OCI-LY3 (cell line): ENCODE data around the gene PIWIL4.
"Not testable (repeated sequence)": the region's sequence is repeated elsewhere in the genome, so short reads cannot be mapped to it uniquely, and the experiment has no call there.

ENCODE experiments used
- H2AFZ ChIP-seq: fragments of 200-600, 300-600 bp; shearing (Covaris generic); 2 replicates; pipeline ENCODE4 v1.6.0; 2014; ENCODE audit warnings: antibody characterized with exemption, low read depth, low read length
- H3K27ac ChIP-seq: fragments of 200-600, 300-600 bp; sonication (generic); 2 replicates; pipeline ENCODE4 v1.5.1; 2014; ENCODE audit warnings: mild to moderate bottlenecking, low read length, moderate library complexity, mixed read lengths
- H3K27me3 ChIP-seq: fragments of 200-600, 300-600 bp; sonication (generic); 2 replicates; pipeline ENCODE4 v1.6.1; 2014; ENCODE audit warnings: low read depth, low read length, mixed read lengths
- H3K36me3 ChIP-seq: fragments of 200-600, 300-600 bp; sonication (generic); replicated peaks from 2 replicates; pipeline ENCODE3; 2014; ENCODE audit warnings: low read depth, low read length, mixed read lengths
- H3K4me1 ChIP-seq: fragments of 300-600, 200-600 bp; sonication (generic); 2 replicates; pipeline ENCODE4 v1.6.1; 2014; ENCODE audit warnings: low read length, mixed read lengths
- H3K4me2 ChIP-seq: fragments of 200-600, 300-600 bp; sonication (generic); 2 replicates; pipeline ENCODE4 v1.6.1; 2014; ENCODE audit warnings: low read length, mixed read lengths
- H3K4me3 ChIP-seq: fragments of 300-600, 200-600 bp; sonication (generic); 2 replicates; pipeline ENCODE4 v1.5.1; 2014; ENCODE audit warnings: antibody characterized with exemption, mild to moderate bottlenecking, low read length, moderate library complexity
- H3K79me2 ChIP-seq: fragments of 300-600, 200-600 bp; shearing (Covaris generic); 2 replicates; pipeline ENCODE4 v1.6.1; 2014; ENCODE audit warnings: mild to moderate bottlenecking, low read length, mixed read lengths
- H3K9ac ChIP-seq: fragments of 300-600, 200-600 bp; shearing (Covaris generic); 2 replicates; pipeline ENCODE4 v1.6.0; 2014; ENCODE audit warnings: mild to moderate bottlenecking, low read length, moderate library complexity
- H3K9me3 ChIP-seq: fragments of 200-600, 300-600 bp; shearing (Covaris generic); 2 replicates; pipeline ENCODE4 v1.6.1; 2014; ENCODE audit warnings: low read length, mixed read lengths; ENCODE audit not compliant: insufficient read depth
- H4K20me1 ChIP-seq: fragments of 200-600, 300-600 bp; sonication (generic); 2 replicates; pipeline ENCODE4 v1.6.1; 2016; ENCODE audit warnings: low read length, mixed read lengths; ENCODE audit not compliant: insufficient read depth
- EZH2phosphoT487 ChIP-seq: fragments of 200-600 bp; shearing (Covaris generic); IDR thresholded peaks from 2 replicates; pipeline ENCODE4 v1.6.1; 2018; ENCODE audit warnings: antibody characterized with exemption, mixed run types, low read depth
- TF ChIP-seq, protein P1 (sequence below): fragments of 200-600, 300-600 bp; sonication (generic); IDR thresholded peaks from 2 replicates; pipeline ENCODE4 v1.5.1; 2014; ENCODE audit warnings: antibody characterized with exemption, low read length, low read depth

PIWIL4 gene

DNA sequence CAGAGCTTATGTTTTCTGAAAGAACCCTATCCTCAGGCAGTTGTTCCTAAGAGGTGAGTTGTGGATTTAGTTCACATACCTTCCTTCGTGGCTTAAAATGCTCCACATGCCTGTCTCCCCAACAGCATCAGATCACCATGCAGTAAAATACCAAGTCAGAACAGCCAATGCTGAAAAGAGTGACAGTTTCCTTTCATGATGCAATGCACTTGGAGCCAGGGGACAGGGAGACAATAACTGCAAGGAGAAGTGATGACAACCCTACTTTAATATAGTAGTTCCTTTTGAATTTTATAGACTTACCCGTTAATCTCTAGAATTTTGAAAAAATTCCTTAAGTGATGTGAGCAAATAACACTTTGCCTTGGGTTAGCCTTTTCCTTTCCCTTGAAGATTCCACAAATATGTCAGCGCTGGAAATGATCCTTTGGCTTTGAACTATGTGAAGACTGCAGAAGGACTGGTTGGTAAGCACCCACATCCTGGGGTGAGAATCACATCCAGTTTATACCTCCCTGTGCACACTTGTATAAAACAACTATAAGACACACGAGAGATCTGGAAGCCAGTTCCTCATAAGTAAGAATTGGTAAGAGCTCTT is 71.2 kb downstream of the PIWIL4 start:
- Histone ChIP-seq H3K36me3 (no peaks in the 10 kb centered on the region), H2AFZ (peak overlapping the region; percentile 99), H3K9ac (no peak overlapping the region; the same call in 1 of the 2 replicates), H3K27ac (no peak overlapping the region), H3K27me3 (no peaks in the 10 kb centered on the region), H3K9me3 (no peaks in the 10 kb centered on the region), H3K4me1 (peaks cover 9% of the 10 kb centered on the region), H3K4me3 (peak overlapping the region; percentile 50), H4K20me1 (no peaks in the 10 kb centered on the region), H3K79me2 (no peaks in the 10 kb centered on the region), H3K4me2 (peak overlapping the region; percentile 74)
- TF ChIP-seq EZH2phosphoT487: no peak
- TF ChIP-seq, protein P1, sequence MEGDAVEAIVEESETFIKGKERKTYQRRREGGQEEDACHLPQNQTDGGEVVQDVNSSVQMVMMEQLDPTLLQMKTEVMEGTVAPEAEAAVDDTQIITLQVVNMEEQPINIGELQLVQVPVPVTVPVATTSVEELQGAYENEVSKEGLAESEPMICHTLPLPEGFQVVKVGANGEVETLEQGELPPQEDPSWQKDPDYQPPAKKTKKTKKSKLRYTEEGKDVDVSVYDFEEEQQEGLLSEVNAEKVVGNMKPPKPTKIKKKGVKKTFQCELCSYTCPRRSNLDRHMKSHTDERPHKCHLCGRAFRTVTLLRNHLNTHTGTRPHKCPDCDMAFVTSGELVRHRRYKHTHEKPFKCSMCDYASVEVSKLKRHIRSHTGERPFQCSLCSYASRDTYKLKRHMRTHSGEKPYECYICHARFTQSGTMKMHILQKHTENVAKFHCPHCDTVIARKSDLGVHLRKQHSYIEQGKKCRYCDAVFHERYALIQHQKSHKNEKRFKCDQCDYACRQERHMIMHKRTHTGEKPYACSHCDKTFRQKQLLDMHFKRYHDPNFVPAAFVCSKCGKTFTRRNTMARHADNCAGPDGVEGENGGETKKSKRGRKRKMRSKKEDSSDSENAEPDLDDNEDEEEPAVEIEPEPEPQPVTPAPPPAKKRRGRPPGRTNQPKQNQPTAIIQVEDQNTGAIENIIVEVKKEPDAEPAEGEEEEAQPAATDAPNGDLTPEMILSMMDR: no peak

DNA sequence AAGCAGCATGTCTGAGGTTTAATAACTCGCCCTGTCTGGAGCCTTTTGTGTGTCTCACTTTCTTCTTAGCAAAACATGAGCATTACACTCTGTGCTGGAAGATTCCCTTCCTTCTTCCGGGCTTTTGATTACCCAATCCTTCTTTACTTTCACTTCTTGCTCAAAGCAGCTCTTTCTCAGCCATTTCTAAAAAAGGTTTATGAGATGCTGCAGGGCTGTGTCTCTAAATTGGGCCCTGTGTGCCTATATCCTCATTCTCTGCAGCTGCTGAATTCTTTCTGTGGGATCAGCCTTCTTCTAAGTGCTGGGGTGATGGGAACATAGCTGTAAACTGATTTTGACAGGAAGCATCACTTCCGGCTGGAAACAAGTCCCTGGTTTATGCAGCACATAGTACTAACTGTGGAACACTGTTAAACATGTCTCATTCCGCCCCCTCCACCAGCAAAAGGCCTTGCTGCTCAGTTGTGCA is 71.8 kb downstream of the PIWIL4 start:
- Histone ChIP-seq H4K20me1 (no peaks in the 10 kb centered on the region), H3K4me1 (peaks cover 9% of the 10 kb centered on the region), H3K79me2 (no peaks in the 10 kb centered on the region), H3K9ac (no peak overlapping the region; the same call in 1 of the 2 replicates), H3K27me3 (no peaks in the 10 kb centered on the region), H3K36me3 (no peaks in the 10 kb centered on the region), H3K4me2 (peak overlapping the region; percentile 74), H3K4me3 (peak overlapping the region; percentile 50), H3K27ac (no peak overlapping the region), H3K9me3 (no peaks in the 10 kb centered on the region), H2AFZ (peak overlapping the region; percentile 99)
- TF ChIP-seq EZH2phosphoT487: no peak
- TF ChIP-seq, protein P1: no peak

DNA sequence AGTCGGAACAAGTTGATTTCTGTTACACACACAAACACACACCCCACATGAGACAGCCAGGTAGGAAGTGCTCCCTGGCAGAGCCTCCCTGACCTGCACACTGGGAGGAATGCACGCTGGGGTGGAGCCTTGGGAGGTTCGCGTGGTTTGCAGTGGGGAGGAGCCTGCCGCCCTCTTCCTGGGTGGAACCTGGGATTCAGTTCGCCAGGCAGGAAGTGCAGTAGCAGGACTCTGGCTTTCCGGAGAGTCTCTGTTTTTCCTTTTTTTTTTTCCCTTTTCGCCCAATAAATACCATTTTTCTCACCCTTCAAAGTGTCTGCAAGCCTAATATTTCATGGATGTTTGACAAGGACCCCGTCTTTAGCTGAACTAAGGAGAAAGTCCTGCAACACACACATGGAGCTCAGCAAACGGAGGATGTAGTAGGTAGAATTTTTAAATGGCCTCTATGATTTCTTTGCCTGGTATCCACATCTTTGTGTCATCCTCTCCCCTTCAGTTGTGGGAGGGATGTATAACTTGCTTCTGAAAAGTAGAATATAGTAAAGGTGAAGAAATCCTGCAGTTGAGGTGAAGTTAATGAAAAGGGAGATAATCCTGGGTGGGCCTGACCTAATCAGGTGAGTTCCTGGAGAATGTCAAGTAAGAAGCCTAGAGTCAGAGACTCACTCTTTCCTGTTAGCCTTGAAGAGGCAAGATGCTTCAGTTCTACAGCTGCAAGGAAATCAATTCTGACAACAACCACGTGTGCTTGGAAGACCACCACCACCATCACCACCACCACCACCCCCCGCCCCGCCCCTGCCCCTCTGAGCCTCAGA is 72.9 kb downstream of the PIWIL4 start:
- Histone ChIP-seq H3K79me2 (no peaks in the 10 kb centered on the region), H3K9ac (no peak overlapping the region), H3K27me3 (no peaks in the 10 kb centered on the region), H3K27ac (no peak overlapping the region), H3K4me1 (peaks cover 9% of the 10 kb centered on the region), H3K9me3 (no peaks in the 10 kb centered on the region), H3K36me3 (no peaks in the 10 kb centered on the region), H2AFZ (0 out of 2 replicates have a peak overlapping the region, but pooled peaks have one; percentile 99), H3K4me2 (no peak overlapping the region), H4K20me1 (no peaks in the 10 kb centered on the region), H3K4me3 (no peak overlapping the region)
- TF ChIP-seq EZH2phosphoT487: no peak
- TF ChIP-seq, protein P1: no peak

DNA sequence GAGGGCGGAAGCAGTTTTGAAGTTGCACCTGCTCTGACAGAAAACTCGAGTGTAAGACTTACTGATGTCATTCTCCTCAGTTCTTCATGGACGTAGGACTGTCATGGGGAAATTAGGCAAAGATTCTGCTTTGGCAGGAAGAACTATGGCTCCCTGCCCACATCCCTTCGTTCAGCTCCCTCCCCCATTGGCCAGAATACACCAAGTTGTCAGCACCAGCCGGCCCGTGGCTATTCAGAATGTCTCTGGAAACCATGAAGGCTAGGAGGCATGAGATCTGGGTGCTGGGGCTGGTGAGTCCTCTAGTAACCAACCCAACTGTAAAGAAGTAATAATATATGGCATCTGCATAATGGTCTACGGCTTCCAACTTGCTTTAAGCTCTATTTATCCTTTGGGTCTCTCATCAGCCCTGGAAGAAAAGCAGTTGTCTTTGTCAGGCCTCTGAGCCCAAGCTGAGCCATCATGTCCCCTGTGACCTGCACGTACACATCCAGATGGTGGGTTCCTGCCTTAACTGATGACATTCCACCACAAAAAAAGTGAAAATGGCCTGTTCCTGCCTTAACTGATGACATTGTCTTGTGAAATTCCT is 74.1 kb downstream of the PIWIL4 start:
- Histone ChIP-seq H3K9me3 (no peaks in the 10 kb centered on the region), H3K9ac (no peak overlapping the region), H3K4me3 (no peak overlapping the region), H3K4me2 (no peak overlapping the region), H3K27me3 (no peaks in the 10 kb centered on the region), H3K79me2 (no peaks in the 10 kb centered on the region), H4K20me1 (no peaks in the 10 kb centered on the region), H3K4me1 (peaks cover 9% of the 10 kb centered on the region), H3K27ac (no peak overlapping the region), H3K36me3 (no peaks in the 10 kb centered on the region), H2AFZ (no peak overlapping the region; the same call in none of the 2 replicates)
- TF ChIP-seq, protein P1: no peak
- no peak for TF ChIP-seq EZH2phosphoT487

DNA sequence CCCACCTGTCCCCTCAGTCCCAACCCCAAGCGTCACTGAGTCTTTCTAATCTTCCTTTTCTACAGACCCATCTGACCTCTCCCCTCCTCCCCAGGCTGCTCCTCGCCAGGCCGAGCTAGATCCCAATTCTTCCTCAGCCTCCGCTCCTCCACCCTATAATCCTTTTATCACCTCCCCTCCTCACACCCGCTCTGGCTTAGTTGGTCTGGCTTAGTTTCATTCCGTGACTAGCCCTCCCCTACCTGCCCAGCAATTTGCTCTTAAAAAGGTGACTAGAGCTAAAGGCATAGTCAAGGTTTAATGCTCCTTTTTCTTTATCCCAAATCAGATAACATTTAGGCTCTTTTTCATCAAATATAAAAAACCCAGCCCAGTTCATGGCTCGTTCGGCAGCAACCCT is 76.0 kb downstream of the PIWIL4 start:
- H3K9ac ChIP-seq, H3K9me3 ChIP-seq: not testable (repeated sequence)

More for the DNA sequence above, 76.0 kb downstream of the PIWIL4 start:
- H3K36me3 ChIP-seq, H3K4me1 ChIP-seq, H3K27me3 ChIP-seq, H3K27ac ChIP-seq, H2AFZ ChIP-seq, H3K79me2 ChIP-seq, H3K4me2 ChIP-seq, H4K20me1 ChIP-seq, H3K4me3 ChIP-seq: not testable (repeated sequence)
